ENCODE results near the gene NEURL1.

DNA sequence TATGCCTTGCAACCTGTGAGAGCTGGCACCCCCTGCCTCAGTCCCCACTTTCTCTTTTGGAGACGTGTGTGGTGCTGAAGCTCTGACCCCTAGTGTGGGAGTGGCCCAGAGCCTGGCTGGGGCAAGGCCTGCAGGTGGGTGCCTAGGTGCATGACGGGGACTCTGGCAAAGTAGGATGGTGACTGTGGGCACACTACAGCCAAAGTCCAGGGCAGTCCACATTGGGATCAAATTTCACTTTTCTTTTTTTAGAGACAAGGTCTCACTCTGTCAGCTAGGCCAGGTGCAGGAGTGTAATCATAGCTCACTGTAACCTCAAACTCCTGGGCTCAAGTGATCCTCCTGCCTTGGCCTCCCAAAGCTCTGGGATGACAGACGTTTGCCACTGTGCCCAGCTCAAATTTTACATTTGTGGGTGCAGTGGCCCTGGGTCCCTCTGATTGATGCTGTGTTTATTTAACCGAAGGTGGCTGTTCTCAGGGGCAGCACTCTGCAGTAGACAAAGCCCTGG, 52.3 kb downstream of the NEURL1 start:
- TF ChIP-seq CTCF (IDR thresholded peaks at IDR 0.05) (no peak), EP300 (IDR thresholded peaks at IDR 0.05) (no peak), POLR2A (IDR thresholded peaks at IDR 0.05; ENCODE audit: low read depth) (no peak)

Measured in esophagus muscularis mucosa (tissue), 4 donors.